ENCODE measurements around the gene RASSF8. TPM values are rescaled to one million over a fixed set of nuclear protein-coding genes. Genes with fewer than 3 reads are reported as not detected.

RASSF8 gene
- total and polyA plus RNA-seq, 9 of the 15 experiments (the other 6 are each of a cell fraction or from before 2014, with no cell fraction given): 0.01 to 0.36 (median 0.12) TPM; not detected in 1

- FAIRE-seq (no peak), DNase-seq (ENCODE audit: extremely low read depth in 1 of 4, low spot score in 3 of 4) (no peak), ATAC-seq (no peak)
- CTCF ChIA-PET (ENCODE audit: low intra/inter-chr PET ratio): no interaction called here
- H3K4me2 ChIP-seq (ENCODE audit: insufficient read depth, low read length): no peak overlapping the region
- BruUV-seq (replicated peaks): no TSS peak
- H3K27ac ChIP-seq (ENCODE audit: extremely low read depth, low read depth, low read length): no peak overlapping the region
- in situ Hi-C loops (cut with MboI): no loop called here
- H3K79me2 ChIP-seq (ENCODE audit: control insufficient read depth, insufficient read depth, low read length): no peaks in the 10 kb centered on the region
- H3K9me3 ChIP-seq (replicated peaks; ENCODE audit: control insufficient read depth, insufficient read depth, low read depth, low read length): no peaks in the 10 kb centered on the region
- no peaks in the 10 kb centered on the region for H3K9me1 ChIP-seq (ENCODE audit: control insufficient read depth, insufficient read depth, low read length)
- H3K36me3 ChIP-seq (ENCODE audit: control insufficient read depth, insufficient read depth, low read length): no peaks in the 10 kb centered on the region
- H3K9ac ChIP-seq (ENCODE audit: insufficient read depth in 1 of 2, low read depth in 2 of 2, low read length in 2 of 2): no peak overlapping the region
- no peak for TF ChIP-seq ETS1 (conservative IDR thresholded peaks at IDR 0.05; ENCODE audit: control insufficient read depth, low read depth, low read length)
- no peak for TF ChIP-seq HEY1 (CRISPR knock-in tag; IDR thresholded peaks at IDR 0.05; ENCODE audit: borderline replicate concordance)
- no peak for TF ChIP-seq TAF9B (IDR thresholded peaks at IDR 0.05; ENCODE audit: partially characterized antibody)
- TF ChIP-seq MLX (CRISPR knock-in tag; conservative IDR thresholded peaks at IDR 0.05): no peak
- no peak for TF ChIP-seq PTRF (tag; IDR thresholded peaks at IDR 0.05)
- no peak for TF ChIP-seq CBX5 (IDR thresholded peaks at IDR 0.05; ENCODE audit: borderline replicate concordance, low read depth)
- TF ChIP-seq DDX20 (tag; IDR thresholded peaks at IDR 0.05; ENCODE audit: low read depth): no peak
- TF ChIP-seq ZNF766 (CRISPR knock-in tag; conservative IDR thresholded peaks at IDR 0.05): no peak
- TF ChIP-seq TCFL5 (CRISPR knock-in tag; conservative IDR thresholded peaks at IDR 0.05): no peak
- no peak overlapping the region for H2AFZ ChIP-seq (ENCODE audit: low read depth, low read length)
- H4K20me1 ChIP-seq (replicated peaks; ENCODE audit: control insufficient read depth, insufficient read depth, low read length): no peaks in the 10 kb centered on the region; the same call in 1 of the 2 replicates
- WGBS (ENCODE audit: insufficient coverage, low coverage, missing lambda C conversion rate): 2% methylated on average over 4 of the region's 4 CpGs
- H3K27me3 ChIP-seq (ENCODE audit: control insufficient read depth in 2 of 2, insufficient read depth in 2 of 2, low read length in 2 of 2): peaks cover 12 to 13% of the 10 kb centered on the region in 2 experiments
- intact Hi-C loops (cut with micrococcal nuclease): no loop called here
- POLR2A ChIA-PET: interaction anchor here (0.9 to 1.1 kb wide), 3 partner anchors 10 to 630 kb away, joined by 3 to 4 read pairs (median 4); no protein-coding TSS in a partner anchor
- H3K4me1 ChIP-seq (replicated peaks in 1 of 2; ENCODE audit: control insufficient read depth in 2 of 2, insufficient read depth in 2 of 2, low read length in 2 of 2): peaks cover 0 to 12% of the 10 kb centered on the region in 2 experiments; a peak in 2 of 5 replicates
- H3K4me3 ChIP-seq: no peak overlapping the region
These were observed 4.5 kb downstream of the RASSF8 start for GRCh38 chr12:25962932-25963525.
